ENCODE data around the gene WDPCP.

WDPCP gene

GRCh38 chr2:63242747-63243146 is 345.5 kb downstream of the WDPCP start:
- no peak overlapping the region for H3K27ac ChIP-seq
- no peak for TF ChIP-seq CTCF (conservative IDR thresholded peaks at IDR 0.05)
- no peak for TF ChIP-seq ZFX (IDR thresholded peaks at IDR 0.05)

DNA sequence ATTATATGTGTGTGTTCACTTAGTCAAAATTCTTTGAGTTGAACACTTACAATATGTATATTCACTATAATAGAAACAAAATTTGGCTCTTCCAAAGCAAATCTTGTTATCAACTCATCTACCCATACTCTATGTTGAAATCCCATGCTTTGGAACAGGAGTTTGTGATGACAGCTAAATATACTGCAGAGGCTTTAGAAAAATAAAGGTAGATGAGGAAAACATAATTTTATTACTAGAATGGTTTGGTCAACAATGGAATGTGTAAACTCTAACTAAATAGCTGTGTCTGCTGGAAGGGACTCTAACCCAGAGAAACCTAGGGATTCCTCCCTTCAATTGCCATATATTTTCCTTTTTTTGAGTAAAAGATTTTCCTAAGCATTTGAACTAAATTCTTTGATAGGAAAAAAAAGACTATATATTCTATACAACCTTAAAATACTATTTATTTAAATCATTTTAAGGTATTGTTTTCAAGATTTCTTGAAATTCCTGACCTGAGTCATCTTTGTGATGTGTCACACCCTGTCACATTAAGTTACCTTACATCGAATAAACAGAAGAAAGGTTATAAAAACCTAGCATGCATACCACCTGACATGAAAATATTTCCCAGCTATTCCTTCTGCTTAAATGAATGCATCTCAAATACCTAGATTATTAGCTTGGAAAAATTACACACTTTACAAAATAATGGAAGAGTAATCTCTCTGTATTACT is 362.2 kb downstream of the WDPCP start:
- TF ChIP-seq CTCF (conservative IDR thresholded peaks at IDR 0.05), result no peak
- TF ChIP-seq ZFX (IDR thresholded peaks at IDR 0.05), result no peak
- no peak overlapping the region for H3K27ac ChIP-seq

- no peak overlapping the region for H3K27ac ChIP-seq
Observed at GRCh38 chr2:63218800-63219526, 369.3 kb downstream of the WDPCP start.

DNA sequence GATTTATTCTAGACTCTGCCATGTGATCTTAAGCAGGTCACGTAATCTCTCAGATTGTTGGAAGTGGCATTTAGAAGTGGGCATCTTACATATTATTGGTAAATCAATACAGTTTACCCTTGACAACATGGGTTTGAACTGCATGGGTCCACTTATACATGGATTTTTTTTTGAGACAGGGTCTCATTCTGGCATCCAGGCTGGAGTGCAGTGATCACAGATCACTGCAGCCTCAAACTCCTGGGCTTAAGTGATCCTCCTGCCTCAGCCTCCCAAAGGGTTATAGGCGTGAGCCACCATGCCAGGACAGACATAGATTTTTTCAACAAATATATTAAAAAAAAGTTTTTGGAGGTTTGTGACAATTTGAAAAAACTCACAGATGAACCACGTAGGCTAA is 393.0 kb downstream of the WDPCP start:
- TF ChIP-seq CTCF (conservative IDR thresholded peaks at IDR 0.05) (no peak), ZFX (IDR thresholded peaks at IDR 0.05) (no peak)
- no peak overlapping the region for H3K27ac ChIP-seq

More at GRCh38 chr2:63218800-63219526, 369.3 kb downstream of the WDPCP start:
- TF ChIP-seq CTCF (conservative IDR thresholded peaks at IDR 0.05) (no peak), ZFX (IDR thresholded peaks at IDR 0.05) (no peak)

DNA sequence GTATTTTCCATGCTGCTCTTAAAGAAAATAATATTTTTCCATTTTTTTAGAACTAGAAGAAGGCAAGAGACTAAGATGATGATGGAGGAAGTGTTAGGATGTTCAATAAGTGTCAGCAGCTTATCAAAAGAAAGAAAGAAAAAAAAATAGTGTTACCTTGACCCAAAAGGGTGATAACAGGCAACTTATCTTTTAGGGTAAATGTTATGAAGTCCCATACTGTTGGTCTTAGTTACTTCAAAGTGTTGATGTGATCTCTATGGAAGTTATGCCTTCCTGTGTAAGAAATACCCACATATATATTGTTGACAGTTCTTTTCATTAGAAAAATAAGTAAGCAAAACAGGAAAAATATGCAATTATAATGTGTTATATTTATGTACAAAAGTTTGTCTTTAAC is 394.1 kb downstream of the WDPCP start:
- H3K27ac ChIP-seq, result no peak overlapping the region
- TF ChIP-seq CTCF (conservative IDR thresholded peaks at IDR 0.05), result no peak
- no peak for TF ChIP-seq ZFX (IDR thresholded peaks at IDR 0.05)

DNA sequence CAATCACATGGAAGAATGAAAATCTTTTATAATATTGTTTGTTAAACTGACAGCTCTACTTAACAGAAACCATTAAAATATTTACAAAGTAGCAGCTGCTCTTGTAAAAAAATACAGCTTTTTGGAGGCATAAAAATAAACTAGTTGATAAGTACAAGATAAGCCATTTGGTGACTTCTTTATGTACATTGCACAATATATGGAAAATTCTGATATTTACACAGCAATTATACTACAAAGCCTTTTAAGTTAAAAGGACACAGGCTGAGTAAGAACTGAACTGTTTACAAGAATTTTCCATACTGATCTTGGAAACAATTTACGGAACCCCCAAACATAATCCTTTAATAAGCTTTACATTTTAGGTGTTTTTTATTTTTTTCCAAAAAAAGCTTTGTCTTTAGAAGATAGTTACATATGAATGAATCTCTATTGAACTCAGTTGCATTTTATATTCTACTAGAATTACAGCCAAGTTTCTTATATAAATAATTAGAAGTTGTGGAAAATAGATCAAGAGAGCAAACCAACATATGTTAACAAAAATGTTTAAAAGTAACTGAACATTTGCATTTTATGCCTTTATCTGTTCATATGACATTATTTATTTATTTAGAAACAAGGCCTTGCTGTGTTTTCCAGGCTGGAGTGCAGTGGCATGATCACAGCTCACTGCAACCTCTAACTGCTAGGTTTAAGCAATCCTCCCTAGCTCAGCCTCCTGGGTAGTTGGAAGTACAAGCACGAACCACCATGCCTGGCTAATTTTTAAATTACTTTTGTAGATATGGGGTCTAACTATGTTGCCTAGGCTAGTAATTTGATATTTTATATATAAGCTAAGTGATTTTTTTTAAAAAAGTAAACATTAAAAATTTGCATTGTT is 395.1 kb downstream of the WDPCP start:
- H3K27ac ChIP-seq, result no peak overlapping the region
- TF ChIP-seq CTCF (conservative IDR thresholded peaks at IDR 0.05) (no peak), ZFX (IDR thresholded peaks at IDR 0.05) (no peak)
